CD4-positive, alpha-beta T cell (primary cell): ENCODE measurements around the gene PARK7. TPM values are rescaled to one million over a fixed set of nuclear protein-coding genes. Genes with fewer than 3 reads are reported as not detected.

ENCODE experiments used
- ATAC-seq: fragments of 200-7000 bp; cut with Tn5 transposase; one replicate; pipeline ENCODE4 v1.10.0; 2022; ENCODE audit warnings: mild to moderate bottlenecking; ENCODE audit not compliant: poor library complexity
- CTCF ChIA-PET: fragments of 350-600 bp; sonication (Branson Sonifier 250); formaldehyde crosslinking; loops from one replicate; lab custom pipeline; 2021; ENCODE audit warnings: antibody characterized with exemption, inconsistent platforms; lab: Charles Lee
- POLR2A ChIA-PET: fragments of 350-600 bp; sonication (Branson Sonifier 250); formaldehyde crosslinking; loops from one replicate; lab custom pipeline; 2021; ENCODE audit warnings: antibody characterized with exemption, inconsistent platforms; lab: Charles Lee
- DNase-seq, 14 experiments: peaks; one replicate each; pipeline ENCODE4 v3.0.0-alpha.2; 2013 to 2020; ENCODE audit warnings: mixed read lengths in 2 of 14
- H3K27ac ChIP-seq, 2 donors: one replicate each; pipeline versions ENCODE4 v1.5.1 to v1.7.0; 2013; ENCODE audit warnings: low read length in 2 of 2, low read depth in 1 of 2, mild to moderate bottlenecking in 1 of 2
- H3K27me3 ChIP-seq, 2 experiments: 1 replicate in 1 of 2; 2 replicates in 1 of 2; pipeline versions ENCODE4 v1.6.1 to v1.7.0; 2013; ENCODE audit warnings: low read length in 2 of 2, control low read depth in 1 of 2, mild to moderate bottlenecking in 1 of 2, moderate library complexity in 1 of 2; ENCODE audit not compliant: insufficient read depth in 2 of 2, control insufficient read depth in 1 of 2
- H3K36me3 ChIP-seq: one replicate; pipeline ENCODE4 v1.6.1; 2013; ENCODE audit warnings: low read length, control low read depth; ENCODE audit not compliant: insufficient read depth
- H3K4me1 ChIP-seq: one replicate; pipeline ENCODE4 v1.6.1; 2013; ENCODE audit warnings: low read length, control low read depth; ENCODE audit not compliant: insufficient read depth
- H3K4me3 ChIP-seq: one replicate; pipeline ENCODE4 v1.5.1; 2013; ENCODE audit warnings: mild to moderate bottlenecking, low read length, moderate library complexity
- H3K9me3 ChIP-seq, 2 experiments: 1 replicate in 1 of 2; 2 replicates in 1 of 2; pipeline versions ENCODE4 v1.6.1 to v1.7.0; 2013; ENCODE audit warnings: low read length in 2 of 2, mild to moderate bottlenecking in 2 of 2, control low read depth in 1 of 2, moderate library complexity in 1 of 2; ENCODE audit not compliant: control insufficient read depth in 1 of 2, insufficient read depth in 1 of 2
- H3K27ac Mint-ChIP-seq: one replicate; pipeline ENCODE4 v1.8.0; 2020; ENCODE audit warnings: mixed read lengths
- H3K27me3 Mint-ChIP-seq: one replicate; pipeline ENCODE4 v1.8.0; 2021; ENCODE audit warnings: mixed read lengths
- H3K36me3 Mint-ChIP-seq: one replicate; pipeline ENCODE4 v1.8.0; 2021; ENCODE audit warnings: low read depth, mixed read lengths
- H3K4me1 Mint-ChIP-seq: one replicate; pipeline ENCODE4 v1.8.0; 2021; ENCODE audit warnings: low read depth, mixed read lengths
- H3K4me3 Mint-ChIP-seq: one replicate; pipeline ENCODE4 v1.8.0; 2020; ENCODE audit warnings: mild to moderate bottlenecking, mixed read lengths
- H3K9me3 Mint-ChIP-seq: one replicate; pipeline ENCODE4 v1.8.0; 2020; ENCODE audit warnings: mixed read lengths
- CTCF ChIP-seq: fragments of 200-600 bp; IDR thresholded peaks from one replicate; pipeline ENCODE4 v1.8.0; 2022; ENCODE audit warnings: antibody characterized with exemption, mild to moderate bottlenecking
- intact Hi-C, 2 experiments: fragments of 100-400 bp; cut with DNase I in 1 of 2; cut with micrococcal nuclease in 1 of 2; formaldehyde crosslinking; loops; one replicate each; pipeline versions ENCODE4 v1.15.1 to v1.9.0; 2023 to 2025; cut with DNase I, micrococcal nuclease
- total RNA-seq, 174 experiments: library from RNA in 2 of 174; stranded (reverse) in 2 of 174; gene quantifications; one replicate each; pipeline ENCODE4 v1.2.3 and lab custom pipeline; 2021 to 2026

The PARK7 gene
- total RNA-seq, 2 experiments from 2014 or later = 57.7 to 62.4 TPM

GRCh38 chr1:8006037-8006963, 44.8 kb downstream of the PARK7 start:
- H3K4me3 ChIP-seq = no peak overlapping the region
- no peaks in the 10 kb centered on the region for H3K4me1 ChIP-seq
- H3K27ac ChIP-seq = no peak overlapping the region
- ATAC-seq = no peak
- CTCF ChIA-PET = no interaction called here
- Mint-ChIP-seq H3K36me3 (peaks cover 12% of the 10 kb centered on the region), H3K4me3 (no peak overlapping the region), H3K27ac (no peak overlapping the region), H3K9me3 (no peaks in the 10 kb centered on the region), H3K4me1 (no peaks in the 10 kb centered on the region), H3K27me3 (no peaks in the 10 kb centered on the region)
- H3K27me3 ChIP-seq = no peaks in the 10 kb centered on the region
- intact Hi-C loops = no loop called here
- no peaks in the 10 kb centered on the region for H3K9me3 ChIP-seq
- no peaks in the 10 kb centered on the region for H3K36me3 ChIP-seq
- POLR2A ChIA-PET = no interaction called here
- no peak for DNase-seq
- TF ChIP-seq CTCF = no peak

- Mint-ChIP-seq H3K4me3 (no peak overlapping the region), H3K4me1 (no peaks in the 10 kb centered on the region), H3K9me3 (no peaks in the 10 kb centered on the region), H3K27me3 (no peaks in the 10 kb centered on the region), H3K27ac (no peak overlapping the region), H3K36me3 (peaks cover 5% of the 10 kb centered on the region)
- TF ChIP-seq CTCF = no peak
- DNase-seq (no peak), ATAC-seq (no peak)
- Histone ChIP-seq H3K36me3 (no peaks in the 10 kb centered on the region), H3K27me3 (no peaks in the 10 kb centered on the region), H3K27ac (no peak overlapping the region), H3K4me1 (no peaks in the 10 kb centered on the region), H3K9me3 (no peaks in the 10 kb centered on the region), H3K4me3 (no peak overlapping the region)
- POLR2A ChIA-PET = no interaction called here
- CTCF ChIA-PET = no interaction called here
- intact Hi-C loops = loop anchor here in 1 of 2 experiments (10.0 kb wide), 1 partner anchor 715 kb away; no protein-coding TSS in a partner anchor
Observed at GRCh38 chr1:8009043-8010002, 47.8 kb downstream of the PARK7 start.

GRCh38 chr1:8010080-8010664, 48.7 kb downstream of the PARK7 start:
- no peak overlapping the region for H3K4me3 ChIP-seq
- no peak overlapping the region for H3K27ac ChIP-seq
- Mint-ChIP-seq H3K9me3 (no peaks in the 10 kb centered on the region), H3K4me3 (no peak overlapping the region), H3K4me1 (no peaks in the 10 kb centered on the region), H3K36me3 (no peaks in the 10 kb centered on the region), H3K27me3 (no peaks in the 10 kb centered on the region), H3K27ac (no peak overlapping the region)
- intact Hi-C loops = loop anchor here in 1 of 2 experiments (10.0 kb wide), 1 partner anchor 715 kb away; no protein-coding TSS in a partner anchor
- H3K27me3 ChIP-seq = no peaks in the 10 kb centered on the region
- ATAC-seq (no peak), DNase-seq (no peak)
- H3K36me3 ChIP-seq = no peaks in the 10 kb centered on the region
- TF ChIP-seq CTCF = no peak
- no peaks in the 10 kb centered on the region for H3K9me3 ChIP-seq
- POLR2A ChIA-PET = no interaction called here
- CTCF ChIA-PET = no interaction called here
- H3K4me1 ChIP-seq = no peaks in the 10 kb centered on the region
